H1 (cell line): Measurements from ENCODE around the gene BDKRB1. TPM values are rescaled to one million over a fixed set of nuclear protein-coding genes. Genes with fewer than 3 reads are reported as not detected.
A peak's percentile ranks its signal among the peaks of the same experiment; 100 is the strongest.

Source experiments
- CHD1 ChIP-seq: IDR thresholded peaks from 2 replicates; pipeline ENCODE4 v1.6.1; 2012; ENCODE audit warnings: low read depth, low read length, improper control_type of control experiment
- RAD21 ChIP-seq, 2 experiments: IDR thresholded peaks in 1 of 2; conservative IDR thresholded peaks in 1 of 2; 2 replicates each; pipeline ENCODE4 v1.6.1; 2011; ENCODE audit warnings: low read depth in 2 of 2, low read length in 2 of 2, improper control_type of control experiment in 1 of 2, inconsistent platforms in 1 of 2, mild to moderate bottlenecking in 1 of 2, moderate library complexity in 1 of 2
- polyA plus RNA-seq, 7 experiments: library from polyadenylated mRNA; depleted of rRNA in 3 of 7; stranded (reverse) in 5 of 7; unstranded in 2 of 7; fragments of >200 nt in 5 of 7; fragments of 200-250 nt in 2 of 7; gene quantifications; 1 replicate in 5 of 7; 2 replicates in 1 of 7; 4 replicates in 1 of 7; pipeline versions ENCODE4 v1.2.1 to v1.2.3, GENCODE V29; 2011 to 2013; ENCODE audit warnings: missing spikeins in 2 of 7, mixed read lengths in 2 of 7
- total RNA-seq: library from RNA; stranded (reverse); fragmentation: NEBNext Ultra II Directional; extraction: Animal tissue kit (Norgen Biotek cat#: 25700); gene quantifications from 2 replicates; pipeline ENCODE4 v1.2.1, GENCODE V29; 2021

BDKRB1 gene
- total and polyA plus RNA-seq, 2 of the 8 experiments (the other 6 are each of a cell fraction or from before 2014, with no cell fraction given), result 0.27 TPM; not detected in 1

- peak; percentile 5 to 28; a peak in 1 of 4 replicates for TF ChIP-seq RAD21 (IDR thresholded peaks at IDR 0.05 in 1 of 2, conservative IDR thresholded peaks at IDR 0.05 in 1 of 2; ENCODE audit: low read depth in 2 of 2, low read length in 2 of 2)
- TF ChIP-seq CHD1, result no peak
Observed at GRCh38 chr14:96225745-96226151, 30.3 kb upstream of the BDKRB1 start (continued).
